NCI-H146 (cell line): ENCODE results near the gene GRAP2.

Source experiments
- DNase-seq: peaks from one replicate; lab custom pipeline; 2025; lab: John Stamatoyannopoulos, UW

GRAP2 gene

DNA sequence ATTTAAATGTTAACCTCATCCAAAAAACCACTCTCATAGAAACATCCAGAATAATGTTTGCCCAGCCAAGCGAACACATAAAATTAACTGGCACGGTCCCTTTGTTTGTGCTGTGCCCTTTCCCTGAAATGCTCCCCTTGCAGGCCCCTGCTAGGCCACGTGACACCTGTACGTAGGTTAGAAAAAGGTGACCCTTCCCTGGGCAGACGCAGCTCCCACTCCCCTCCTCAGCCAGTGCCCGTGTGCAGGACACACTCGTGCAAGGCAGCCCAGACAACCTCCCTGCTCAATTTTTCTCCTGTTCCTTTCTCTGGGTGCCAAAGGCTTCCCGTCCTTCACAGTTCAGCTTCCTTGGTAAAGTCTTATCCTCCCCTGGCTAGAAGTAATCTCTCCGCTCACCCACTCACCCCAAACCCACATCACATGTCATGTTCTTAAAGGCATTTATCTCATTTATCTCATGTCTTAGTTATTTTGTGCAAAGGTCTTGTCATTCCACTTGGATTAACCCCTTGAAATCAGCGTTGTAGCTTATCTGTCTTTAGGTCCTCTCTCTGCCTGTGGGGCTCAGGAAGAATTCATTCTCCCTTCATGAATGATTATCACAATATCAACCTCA is 114.6 kb downstream of the GRAP2 start:
- no peak for DNase-seq

DNA sequence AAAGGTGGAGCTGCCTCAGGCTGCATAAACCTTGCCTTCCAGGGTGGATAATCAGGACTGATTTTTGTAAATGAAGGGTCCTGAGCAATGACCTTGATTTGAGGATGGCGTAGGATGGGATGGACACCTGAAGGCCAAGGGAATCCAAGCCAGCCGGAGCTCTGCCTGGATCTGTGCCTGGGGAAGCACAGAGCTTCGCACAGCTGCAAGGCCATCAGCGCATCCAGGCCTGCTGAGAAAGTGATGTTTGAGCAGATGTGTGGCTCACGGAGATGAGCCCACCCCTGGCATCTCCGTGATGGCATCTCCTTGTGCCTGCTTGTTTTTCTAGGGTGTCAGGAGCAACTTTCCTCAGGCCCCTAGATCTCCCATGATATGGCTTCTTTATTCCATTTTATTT is 117.2 kb downstream of the GRAP2 start:
- DNase-seq, result no peak

GRCh38 chr22:40019100-40019499 is 118.2 kb downstream of the GRAP2 start:
- no peak for DNase-seq

- DNase-seq, result no peak
Measured at GRCh38 chr22:40020956-40021355, 120.1 kb downstream of the GRAP2 start.

DNA sequence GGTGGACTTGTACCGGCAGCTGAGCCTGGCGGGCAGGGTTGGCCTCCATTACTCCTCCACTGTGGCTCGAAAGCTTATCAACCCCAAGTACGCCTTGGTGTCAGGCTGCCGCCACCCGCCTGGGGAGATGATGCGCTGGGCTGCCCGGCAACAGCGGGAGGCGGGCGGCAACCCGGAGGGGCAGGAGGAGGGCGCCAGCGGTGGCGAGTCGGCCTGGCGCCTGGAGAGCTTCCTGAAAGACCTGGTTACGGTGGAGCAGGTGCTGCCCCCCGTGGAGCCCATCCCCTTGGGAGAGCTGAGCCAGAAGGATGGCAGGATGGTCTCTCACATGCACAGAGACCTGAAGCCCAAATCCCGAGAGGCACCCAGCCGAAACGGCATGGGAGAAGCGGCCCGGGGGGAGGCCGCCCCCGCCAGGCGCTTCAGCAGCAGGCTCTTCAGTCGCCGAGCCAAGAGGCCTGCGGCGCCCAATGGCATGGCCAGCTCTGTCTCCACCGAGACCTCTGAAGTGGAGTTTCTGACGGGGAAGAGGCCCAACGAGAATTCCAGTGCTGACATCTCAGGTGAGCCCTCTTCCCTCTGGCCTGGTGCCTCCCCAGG is 120.6 kb downstream of the GRAP2 start:
- peak; percentile 43 for DNase-seq

DNA sequence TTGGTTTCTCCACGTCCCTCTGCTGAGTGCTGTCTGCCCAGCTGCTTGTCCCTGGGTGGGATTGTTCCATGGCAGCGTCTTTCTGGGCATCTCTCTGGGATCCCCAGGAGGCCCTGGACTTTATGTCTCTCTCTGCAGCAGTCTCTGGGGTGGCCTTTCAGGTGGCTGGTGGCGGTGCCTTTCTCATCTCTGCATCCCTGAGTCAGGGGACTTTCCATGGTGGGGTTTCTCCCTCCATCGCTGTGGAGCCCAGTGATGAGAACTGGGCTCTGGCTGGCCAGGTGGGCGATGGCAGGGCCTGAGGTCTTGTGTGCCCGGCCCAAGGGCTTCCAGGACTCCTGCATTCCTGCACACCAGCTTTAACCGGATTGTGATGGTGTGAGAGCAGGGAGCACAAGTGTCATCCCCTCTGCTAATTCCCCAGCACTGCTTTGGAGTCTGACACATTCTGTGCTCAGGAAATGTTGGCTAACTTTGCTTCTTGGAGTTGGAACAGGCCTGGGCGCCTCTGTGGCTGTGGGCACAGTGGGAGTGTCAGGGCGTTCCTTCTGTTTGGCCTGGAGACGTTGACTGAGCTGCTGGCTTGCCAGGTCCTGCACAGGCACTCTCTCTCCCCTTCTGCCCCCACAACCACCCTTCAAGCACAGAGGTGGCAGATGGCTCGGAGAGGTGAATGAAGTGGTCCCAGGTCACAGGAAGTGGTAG is 121.8 kb downstream of the GRAP2 start:
- no peak for DNase-seq
